Parathyroid adenoma (tissue), 2 donors: ENCODE results near the gene CNTN5.

Source experiments
- H2AFZ ChIP-seq: fragments of 300-600 bp; sonication (generic); one replicate; pipeline ENCODE4 v1.7.0; 2017; ENCODE audit warnings: antibody characterized with exemption, mild to moderate bottlenecking
- H3K27ac ChIP-seq: fragments of 300-600 bp; sonication (generic); one replicate; pipeline ENCODE4 v1.7.0; 2017
- H3K27me3 ChIP-seq: fragments of 300-600 bp; sonication (generic); one replicate; pipeline ENCODE4 v1.7.0; 2017; ENCODE audit warnings: low read length; ENCODE audit not compliant: control insufficient read depth, insufficient read depth
- H3K36me3 ChIP-seq: fragments of 300-600 bp; sonication (generic); one replicate; pipeline ENCODE4 v1.7.0; 2017; ENCODE audit warnings: low read length; ENCODE audit not compliant: control insufficient read depth, insufficient read depth
- H3K4me1 ChIP-seq: fragments of 300-600 bp; sonication (generic); one replicate; pipeline ENCODE4 v1.7.0; 2017; ENCODE audit warnings: control low read depth
- H3K4me2 ChIP-seq: fragments of 300-600 bp; sonication (generic); one replicate; pipeline ENCODE4 v1.7.0; 2017; ENCODE audit warnings: low read length
- H3K4me3 ChIP-seq: fragments of 300-600 bp; sonication (generic); one replicate; pipeline ENCODE4 v1.7.0; 2017; ENCODE audit warnings: low read depth, low read length
- H3K79me2 ChIP-seq: fragments of 300-600 bp; sonication (generic); one replicate; pipeline ENCODE4 v1.7.0; 2017; ENCODE audit warnings: control low read depth
- H3K9ac ChIP-seq: fragments of 300-600 bp; sonication (generic); one replicate; pipeline ENCODE4 v1.7.0; 2017; ENCODE audit warnings: mild to moderate bottlenecking
- H3K9me3 ChIP-seq: fragments of 300-600 bp; sonication (generic); one replicate; pipeline ENCODE4 v1.7.0; 2017; ENCODE audit warnings: low read length; ENCODE audit not compliant: control insufficient read depth
- CTCF ChIP-seq: fragments of 300-600 bp; sonication (generic); IDR thresholded peaks from one replicate; pipeline ENCODE4 v1.7.0; 2017; ENCODE audit warnings: antibody characterized with exemption, mild to moderate bottlenecking
- donor health status: primary hyperparathyroidism.

CNTN5 gene

GRCh38 chr11:99934008-99934407 is 913.3 kb downstream of the CNTN5 start:
- Histone ChIP-seq H3K27ac (no peak overlapping the region), H3K9ac (no peak overlapping the region), H3K4me1 (no peaks in the 10 kb centered on the region), H3K4me2 (no peak overlapping the region), H3K9me3 (no peaks in the 10 kb centered on the region), H3K4me3 (no peak overlapping the region), H3K27me3 (no peaks in the 10 kb centered on the region), H3K36me3 (no peaks in the 10 kb centered on the region), H3K79me2 (no peaks in the 10 kb centered on the region), H2AFZ (no peak overlapping the region)
- TF ChIP-seq CTCF: no peak

- no peak overlapping the region for H2AFZ ChIP-seq
- no peaks in the 10 kb centered on the region for H3K9me3 ChIP-seq
- no peak for TF ChIP-seq CTCF
- no peaks in the 10 kb centered on the region for H3K27me3 ChIP-seq
- no peaks in the 10 kb centered on the region for H3K36me3 ChIP-seq
- no peak overlapping the region for H3K9ac ChIP-seq
- no peaks in the 10 kb centered on the region for H3K79me2 ChIP-seq
- no peaks in the 10 kb centered on the region for H3K4me1 ChIP-seq
- no peak overlapping the region for H3K4me2 ChIP-seq
- H3K27ac ChIP-seq: no peak overlapping the region
- no peak overlapping the region for H3K4me3 ChIP-seq
These were observed 916.6 kb downstream of the CNTN5 start for GRCh38 chr11:99937330-99937729.

- H3K4me1 ChIP-seq: no peaks in the 10 kb centered on the region
- H3K79me2 ChIP-seq: no peaks in the 10 kb centered on the region
- no peaks in the 10 kb centered on the region for H3K36me3 ChIP-seq
- H3K27me3 ChIP-seq: no peaks in the 10 kb centered on the region
- H3K4me2 ChIP-seq: no peak overlapping the region
- no peak for TF ChIP-seq CTCF
- no peak overlapping the region for H3K27ac ChIP-seq
- H3K9ac ChIP-seq: no peak overlapping the region
- no peak overlapping the region for H3K4me3 ChIP-seq
- H3K9me3 ChIP-seq: no peaks in the 10 kb centered on the region
- H2AFZ ChIP-seq: no peak overlapping the region
These were observed 932.1 kb downstream of the CNTN5 start for GRCh38 chr11:99952816-99953215.

- H3K79me2 ChIP-seq: no peaks in the 10 kb centered on the region
- no peaks in the 10 kb centered on the region for H3K4me1 ChIP-seq
- no peak overlapping the region for H3K4me3 ChIP-seq
- H3K36me3 ChIP-seq: no peaks in the 10 kb centered on the region
- no peak overlapping the region for H3K4me2 ChIP-seq
- no peaks in the 10 kb centered on the region for H3K9me3 ChIP-seq
- H2AFZ ChIP-seq: no peak overlapping the region
- H3K9ac ChIP-seq: no peak overlapping the region
- H3K27me3 ChIP-seq: no peaks in the 10 kb centered on the region
- TF ChIP-seq CTCF: no peak
- no peak overlapping the region for H3K27ac ChIP-seq
These were observed 939.8 kb downstream of the CNTN5 start for GRCh38 chr11:99960536-99960935.

GRCh38 chr11:99968336-99968735 is 947.6 kb downstream of the CNTN5 start:
- H3K4me1 ChIP-seq: no peaks in the 10 kb centered on the region
- H2AFZ ChIP-seq: no peak overlapping the region
- no peaks in the 10 kb centered on the region for H3K36me3 ChIP-seq
- TF ChIP-seq CTCF: no peak
- H3K27me3 ChIP-seq: no peaks in the 10 kb centered on the region
- H3K9ac ChIP-seq: no peak overlapping the region
- no peak overlapping the region for H3K4me2 ChIP-seq
- H3K4me3 ChIP-seq: no peak overlapping the region
- no peaks in the 10 kb centered on the region for H3K9me3 ChIP-seq
- H3K27ac ChIP-seq: no peak overlapping the region
- H3K79me2 ChIP-seq: no peaks in the 10 kb centered on the region
